ENCODE data around the gene KRT73. TPM values are rescaled to one million over a fixed set of nuclear protein-coding genes. Genes with fewer than 3 reads are reported as not detected.

KRT73 gene
- total RNA-seq, 1 donor: 0.27 TPM

- DNase-seq (ENCODE audit: low read depth in 2 of 3, low spot score in 2 of 3): no peak
Measured at GRCh38 chr12:52646613-52647012, 28.3 kb upstream of the KRT73 start.

DNA sequence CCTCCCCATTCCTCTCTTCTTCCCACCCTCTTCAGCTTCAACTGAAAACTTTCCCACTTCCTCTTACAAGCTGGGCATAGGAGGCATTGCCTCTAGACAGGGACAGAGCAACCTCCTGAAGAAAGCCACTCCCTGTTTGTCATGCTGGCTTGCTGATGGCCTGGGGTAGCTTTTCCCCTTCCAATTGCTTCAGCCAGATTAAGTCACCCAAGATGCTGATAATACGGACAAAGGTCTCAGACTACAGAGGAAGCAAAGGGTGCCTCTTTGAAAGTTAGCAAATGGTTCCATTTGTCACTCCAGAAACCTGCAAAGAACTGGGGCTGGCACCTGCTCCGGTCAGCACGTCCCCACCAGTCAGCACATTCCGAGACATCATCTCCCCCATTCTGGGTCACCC, 27.6 kb upstream of the KRT73 start:
- DNase-seq (ENCODE audit: low read depth in 2 of 3, low spot score in 2 of 3): no peak

GRCh38 chr12:52645120-52645761, 26.9 kb upstream of the KRT73 start:
- DNase-seq (ENCODE audit: low read depth in 2 of 3, low spot score in 2 of 3): peak; percentile 32 to 76 (median 36)

DNA sequence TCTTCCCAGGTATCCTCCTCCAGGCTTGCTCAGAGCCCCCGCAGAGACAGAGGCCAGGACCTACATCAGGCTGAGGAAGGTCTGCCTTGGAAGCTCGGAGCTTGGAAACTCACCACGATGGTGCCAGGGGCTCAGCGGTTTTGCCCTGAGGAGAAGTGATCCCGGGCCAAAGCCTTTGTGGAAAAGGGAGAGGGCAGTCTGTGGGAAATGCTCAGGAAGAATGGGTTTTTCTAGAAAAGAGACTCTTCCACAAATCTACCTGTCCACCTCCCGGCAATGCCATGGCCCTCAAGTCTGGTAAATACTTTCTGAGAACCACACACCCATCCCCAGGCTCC, 25.7 kb upstream of the KRT73 start:
- DNase-seq (ENCODE audit: low read depth in 2 of 3, low spot score in 2 of 3): no peak

- no peak for DNase-seq (ENCODE audit: low read depth in 2 of 3, low spot score in 2 of 3)
Measured at GRCh38 chr12:52643233-52644077, 25.1 kb upstream of the KRT73 start.

DNA sequence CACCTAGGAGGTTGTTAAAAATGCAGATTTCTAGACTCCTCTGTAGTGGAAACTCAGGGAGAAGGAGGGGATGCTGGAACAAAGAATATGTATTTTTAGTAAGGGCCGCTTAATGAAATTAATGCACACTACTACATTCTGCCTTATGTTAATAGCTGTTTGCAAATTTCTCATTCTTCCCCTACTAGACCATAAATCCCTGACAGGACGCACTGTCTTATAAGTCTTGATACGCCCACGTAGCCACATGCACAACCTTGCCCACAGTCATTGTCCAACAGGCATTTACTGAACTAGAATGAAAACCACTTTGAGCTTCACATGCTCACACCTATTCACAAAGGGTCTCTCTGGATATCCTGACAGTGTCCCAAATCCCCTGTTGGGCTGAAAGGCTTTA, 23.1 kb upstream of the KRT73 start:
- DNase-seq (ENCODE audit: low read depth in 2 of 3, low spot score in 2 of 3): no peak

- DNase-seq (ENCODE audit: low read depth in 2 of 3, low spot score in 2 of 3): no peak
Measured at GRCh38 chr12:52637299-52637698, 18.9 kb upstream of the KRT73 start.

DNA sequence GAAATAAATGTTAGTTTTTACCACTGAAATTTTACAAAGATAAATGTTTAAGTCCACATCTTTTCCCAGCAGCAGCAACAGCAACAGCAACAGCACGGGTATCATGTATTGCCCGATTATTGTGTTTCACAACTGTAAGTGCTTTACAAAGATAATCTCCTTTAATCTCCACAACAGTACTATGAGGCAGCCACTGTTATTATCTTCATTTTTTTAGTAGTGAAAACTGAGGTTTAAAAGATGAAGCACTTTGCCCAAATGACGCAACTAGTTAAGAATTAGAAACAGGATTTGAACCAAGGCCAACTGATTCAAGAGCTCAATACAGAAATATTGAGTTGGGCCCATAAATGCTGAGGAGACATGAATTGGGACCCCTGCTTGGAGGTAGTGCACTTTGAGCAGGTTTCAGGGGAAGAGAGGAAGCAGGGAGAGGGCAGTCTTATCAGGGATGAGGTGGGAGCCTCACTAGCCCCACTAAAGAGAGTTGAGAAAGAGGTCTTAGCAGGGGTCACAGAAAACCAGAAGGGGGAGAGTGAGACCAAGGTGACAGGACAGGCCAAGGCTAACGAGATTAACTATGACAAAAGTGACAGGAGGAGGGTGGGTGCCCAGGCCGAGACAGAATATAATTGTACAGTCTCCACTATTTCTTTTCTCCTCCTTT, 18.4 kb upstream of the KRT73 start:
- no peak for DNase-seq (ENCODE audit: low read depth in 2 of 3, low spot score in 2 of 3)

- peak in 1 of 3 donors; percentile 14 for DNase-seq (ENCODE audit: low read depth in 2 of 3, low spot score in 2 of 3)
Measured at GRCh38 chr12:52636189-52636588, 17.8 kb upstream of the KRT73 start.

- no peak for DNase-seq (ENCODE audit: low read depth in 2 of 3, low spot score in 2 of 3)
Measured at GRCh38 chr12:52634266-52635056, 16.1 kb upstream of the KRT73 start.

DNA sequence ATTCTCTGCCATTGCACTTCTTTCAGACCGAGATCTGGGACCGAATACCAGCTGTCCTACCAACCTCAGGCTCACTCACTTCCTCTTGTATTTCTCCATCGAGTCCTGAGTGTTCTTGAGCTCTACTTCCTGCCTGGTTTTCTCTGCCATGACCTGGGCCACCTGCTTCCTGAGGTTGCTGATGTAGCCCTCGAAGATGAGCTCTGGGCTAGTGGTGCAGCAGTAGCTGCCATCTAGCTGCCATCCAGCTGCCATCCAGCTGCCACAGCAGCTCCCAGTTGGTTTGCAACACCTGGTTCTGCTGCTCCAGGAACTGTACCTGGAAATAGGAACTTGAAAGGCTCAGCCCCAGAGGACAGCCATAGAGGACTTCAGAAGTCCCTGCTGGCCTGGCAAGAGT, 15.0 kb upstream of the KRT73 start:
- peak in 2 of 3 donors; percentile 73 to 90 for DNase-seq (ENCODE audit: low read depth in 2 of 3, low spot score in 2 of 3)

DNA sequence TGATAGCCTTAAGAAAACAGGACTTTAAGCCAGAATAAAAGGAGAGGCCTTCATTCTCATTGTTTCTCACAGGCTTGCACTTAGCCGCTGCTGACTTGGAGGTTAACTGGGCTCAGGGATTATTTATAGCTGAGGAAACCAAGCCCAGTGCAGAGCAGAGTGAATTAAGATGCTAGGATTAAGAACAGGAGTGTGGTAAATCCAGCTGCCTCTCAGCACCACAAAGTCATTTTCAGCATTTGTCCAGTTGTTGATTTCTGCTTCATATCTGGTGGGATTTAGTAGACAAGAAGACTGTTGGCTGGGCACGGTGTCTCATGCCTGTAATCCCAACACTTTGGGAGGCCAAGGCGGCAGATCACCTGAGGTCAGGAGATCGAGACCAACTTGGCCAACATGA, 14.3 kb upstream of the KRT73 start:
- no peak for DNase-seq (ENCODE audit: low read depth in 2 of 3, low spot score in 2 of 3)

DNA sequence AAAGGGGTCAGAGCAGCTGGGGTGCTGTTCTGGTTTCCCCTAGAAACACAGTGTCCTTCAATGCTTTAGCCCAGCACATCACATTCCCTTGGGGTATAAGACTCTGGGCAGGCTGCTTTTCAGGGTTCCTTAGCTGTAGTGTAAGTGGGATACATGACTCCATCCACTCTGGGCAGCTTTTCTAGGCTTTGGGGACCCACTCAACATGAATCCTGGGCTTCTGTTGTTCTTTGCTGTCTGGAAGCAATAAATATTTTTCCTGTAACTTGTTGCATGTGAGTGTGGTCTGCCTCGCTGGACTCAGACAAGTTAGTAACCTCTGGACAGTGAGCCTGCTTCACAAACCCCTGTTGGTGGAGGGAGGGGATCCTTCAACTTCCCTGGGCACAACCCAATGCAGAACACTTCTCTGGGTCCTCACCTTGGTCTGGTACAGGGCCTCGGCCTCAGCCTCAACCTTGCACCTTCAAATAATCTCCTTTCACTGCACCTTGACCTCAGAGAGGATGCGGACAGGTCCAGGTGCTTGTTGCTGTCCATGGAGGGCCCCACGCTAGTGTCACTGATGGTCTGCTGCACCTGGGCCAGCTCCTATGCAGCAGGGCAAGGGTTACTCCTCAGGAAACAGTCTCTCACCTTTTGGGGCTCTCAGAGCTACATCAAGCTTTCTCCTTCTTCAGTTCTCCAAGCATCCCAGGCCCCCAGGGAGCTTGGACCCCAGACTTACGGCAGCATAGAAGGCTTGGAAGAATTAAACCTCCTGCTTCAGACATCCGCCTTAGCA, 13.5 kb upstream of the KRT73 start:
- DNase-seq (ENCODE audit: low read depth in 2 of 3, low spot score in 2 of 3): no peak

- DNase-seq (ENCODE audit: low read depth in 2 of 3, low spot score in 2 of 3): no peak
Measured at GRCh38 chr12:52631264-52631663, 12.9 kb upstream of the KRT73 start.

DNA sequence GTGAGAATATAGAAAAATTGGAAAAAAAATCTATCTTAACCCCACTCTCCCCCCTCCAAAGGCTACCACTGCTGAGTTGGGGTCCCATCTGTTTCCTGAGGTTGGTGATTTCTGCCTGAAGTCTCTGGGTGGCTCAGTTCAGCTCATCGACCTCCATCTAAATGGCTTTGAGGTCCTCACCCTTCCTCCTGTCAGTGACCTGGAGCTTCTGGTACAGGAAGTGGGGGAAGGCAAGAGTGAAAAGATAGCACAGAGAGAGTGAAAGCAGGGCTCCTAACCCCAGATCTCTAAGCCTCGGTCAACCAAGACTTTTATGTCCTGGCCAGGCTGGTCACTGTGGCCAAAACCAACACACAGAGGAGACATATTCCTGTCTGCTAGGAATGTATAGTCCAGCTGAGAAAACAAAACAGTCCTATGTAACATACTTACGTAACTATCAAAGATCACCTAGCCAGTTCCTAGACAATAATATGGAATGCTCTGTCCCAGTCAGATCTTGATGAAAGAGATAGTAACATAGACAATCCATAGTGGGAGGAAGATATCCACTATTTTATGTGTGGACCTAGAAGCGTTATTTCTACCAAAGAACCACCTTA, 12.3 kb upstream of the KRT73 start:
- peak in 2 of 3 donors; percentile 43 to 74 for DNase-seq (ENCODE audit: low read depth in 2 of 3, low spot score in 2 of 3)

DNA sequence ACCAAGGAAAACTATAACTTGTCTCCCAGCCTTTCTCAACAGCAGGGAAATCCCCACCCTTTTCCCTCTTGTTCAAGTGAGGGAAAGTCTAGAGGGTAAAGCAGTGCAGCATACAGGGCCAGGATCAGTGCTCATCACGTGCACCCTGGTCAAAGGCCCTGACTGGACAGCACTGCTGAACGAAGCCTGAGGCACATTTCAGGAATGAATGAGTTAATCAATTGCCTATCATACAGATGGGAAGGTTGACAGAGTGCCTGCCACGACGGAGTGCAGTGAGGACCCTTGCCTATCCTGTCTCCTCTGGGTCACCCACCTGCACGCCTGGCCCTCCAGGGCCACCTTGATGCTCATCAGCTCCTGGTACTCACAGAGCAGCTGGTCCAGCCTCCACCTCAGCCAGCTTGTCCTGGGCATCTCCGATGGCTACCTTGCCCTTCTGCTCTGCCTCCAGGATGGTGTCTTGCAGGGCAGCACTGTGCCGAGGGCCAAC, 11.7 kb upstream of the KRT73 start:
- DNase-seq (ENCODE audit: low read depth in 2 of 3, low spot score in 2 of 3): no peak

DNA sequence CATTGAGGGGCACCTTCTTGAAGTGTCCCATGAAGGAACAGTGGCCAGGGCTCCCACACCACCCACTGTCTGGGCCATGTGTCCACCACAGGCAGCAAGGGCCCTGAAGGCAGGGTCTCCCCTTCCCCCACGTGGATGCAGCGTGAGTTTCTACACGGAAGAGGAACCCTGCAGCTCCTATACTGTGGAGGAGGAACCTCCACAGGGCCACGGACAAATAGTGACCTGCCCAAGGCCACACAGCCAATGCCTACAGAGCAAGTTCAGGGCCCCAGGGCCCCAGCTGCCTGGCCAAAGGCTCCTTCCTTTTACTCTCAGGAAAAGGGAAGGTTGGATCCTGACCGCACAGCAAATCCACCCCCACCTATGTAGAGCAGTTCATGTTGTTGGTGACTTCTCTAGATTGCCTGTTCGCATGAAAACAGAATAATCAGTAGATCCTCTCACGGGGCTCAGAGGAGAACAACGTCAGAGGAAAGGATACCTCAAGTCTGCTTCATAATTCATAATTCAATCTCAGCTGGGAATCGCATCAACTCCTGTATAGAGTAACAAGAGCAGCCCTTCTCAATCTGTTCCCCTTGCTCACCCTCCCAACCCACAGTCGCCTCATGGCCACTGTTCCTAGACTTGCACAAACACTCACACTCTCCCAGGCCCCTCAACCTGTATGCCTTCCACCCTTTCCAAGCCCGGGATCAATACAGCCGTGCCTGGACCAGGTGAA, 11.1 kb upstream of the KRT73 start:
- no peak for DNase-seq (ENCODE audit: low read depth in 2 of 3, low spot score in 2 of 3)

DNA sequence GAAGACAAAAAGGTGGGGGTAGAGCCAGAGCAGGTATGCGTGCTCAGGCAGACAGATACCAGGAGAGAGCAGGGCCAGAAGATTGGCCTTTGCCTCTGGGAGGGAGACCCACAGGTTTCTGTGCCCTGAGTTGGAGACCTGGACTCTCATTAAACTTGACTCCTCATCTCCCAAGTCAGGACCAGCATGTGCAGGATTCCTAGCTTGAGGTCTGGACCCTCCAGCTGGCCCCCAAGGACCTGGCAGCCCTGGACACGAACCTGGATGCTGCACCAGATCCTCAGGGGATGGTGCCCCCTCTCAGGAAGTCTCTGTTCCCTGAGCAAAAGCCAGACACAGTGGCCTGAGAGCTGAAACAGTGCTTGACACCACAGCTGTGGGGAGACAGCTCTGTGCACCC, 10.5 kb upstream of the KRT73 start:
- DNase-seq (ENCODE audit: low read depth in 2 of 3, low spot score in 2 of 3): no peak

GRCh38 chr12:52628111-52628507, 9.8 kb upstream of the KRT73 start:
- no peak for DNase-seq (ENCODE audit: low read depth in 2 of 3, low spot score in 2 of 3)
